RWPE2 (cell line): ENCODE results near the gene CENPVL1.

Source experiments
- ATAC-seq: fragments of 200-7000 bp; cut with Tn5 transposase; 3 replicates; pipeline ENCODE4 v1.9.1; 2021; ENCODE audit warnings: low read depth
- DNase-seq: peaks from one replicate; pipeline ENCODE4 v3.0.0-alpha.2; 2020; ENCODE audit warnings: low spot score
- H3K27ac ChIP-seq: fragments of 450-650 bp; 2 replicates; pipeline ENCODE4 v1.5.1; 2017; ENCODE audit warnings: mild to moderate bottlenecking; ENCODE audit not compliant: poor library complexity, severe bottlenecking
- H3K27me3 ChIP-seq: fragments of 250-450 bp; sonication (Bioruptor Pico); 2 replicates; pipeline ENCODE4 v1.5.1; 2021; ENCODE audit warnings: mild to moderate bottlenecking, moderate library complexity; ENCODE audit not compliant: insufficient read depth, poor library complexity, severe bottlenecking
- H3K36me3 ChIP-seq: fragments of 250-450 bp; sonication (Bioruptor Pico); 2 replicates; pipeline ENCODE4 v1.5.1; 2020; ENCODE audit warnings: low read depth, mild to moderate bottlenecking, moderate library complexity
- H3K4me1 ChIP-seq: fragments of 250-450 bp; sonication (Bioruptor Pico); 2 replicates; pipeline ENCODE4 v1.5.1; 2021; ENCODE audit warnings: mild to moderate bottlenecking, moderate library complexity; ENCODE audit not compliant: insufficient read depth, poor library complexity, severe bottlenecking
- H3K4me3 ChIP-seq: fragments of 250-450 bp; sonication (Bioruptor Pico); 2 replicates; pipeline ENCODE4 v1.5.1; 2021; ENCODE audit warnings: mild to moderate bottlenecking, moderate library complexity; ENCODE audit not compliant: severe bottlenecking
- H3K9me3 ChIP-seq: fragments of 250-450 bp; sonication (Bioruptor Pico); 2 replicates; pipeline ENCODE4 v1.5.1; 2021; ENCODE audit warnings: mild to moderate bottlenecking, moderate library complexity; ENCODE audit not compliant: severe bottlenecking
- CTCF ChIP-seq: fragments of 450-650 bp; IDR thresholded peaks from one replicate; pipeline ENCODE4 v1.5.1; 2017; ENCODE audit warnings: mild to moderate bottlenecking, moderate library complexity; ENCODE audit not compliant: poor library complexity, severe bottlenecking

Gene CENPVL1

GRCh38 chrX:51743179-51743957 lies 33.1 kb downstream of the CENPVL1 start, which contains the start of gene GSPT2:
Gene GSPT2, plus strand, starts transcription at chrX:51743442. Its CDS starts 185 bp downstream, at chrX:51743627.
- TF ChIP-seq CTCF: no peak
- H3K4me3 ChIP-seq: peak within 1 kb of the TSS; percentile 21
- DNase-seq (peak; percentile 18), ATAC-seq (peak; percentile 33; the same call in 2 of the 3 replicates)
- no peaks in the 10 kb centered on the region for H3K4me1 ChIP-seq
- no peaks in the 10 kb centered on the region for H3K9me3 ChIP-seq
- no peak within 1 kb of the TSS for H3K27ac ChIP-seq
- H3K36me3 ChIP-seq: no peaks in the 10 kb centered on the region
- peaks cover 6% of the 10 kb centered on the region for H3K27me3 ChIP-seq

GRCh38 chrX:51747671-51748070 lies 37.4 kb downstream of the CENPVL1 start:
- no peak for DNase-seq
- ATAC-seq: no peak
- no peak for TF ChIP-seq CTCF
- Histone ChIP-seq H3K27ac (no peak overlapping the region), H3K27me3 (peaks cover 6% of the 10 kb centered on the region), H3K4me3 (no peak overlapping the region), H3K4me1 (no peaks in the 10 kb centered on the region), H3K36me3 (no peaks in the 10 kb centered on the region), H3K9me3 (no peaks in the 10 kb centered on the region)

- Histone ChIP-seq H3K27me3 (no peaks in the 10 kb centered on the region), H3K4me3 (no peak overlapping the region), H3K27ac (no peak overlapping the region), H3K4me1 (no peaks in the 10 kb centered on the region), H3K36me3 (no peaks in the 10 kb centered on the region), H3K9me3 (no peaks in the 10 kb centered on the region)
- TF ChIP-seq CTCF: no peak
- ATAC-seq (no peak), DNase-seq (no peak)
Observed at GRCh38 chrX:51759055-51759839, 48.9 kb downstream of the CENPVL1 start.

- no peaks in the 10 kb centered on the region for H3K9me3 ChIP-seq
- H3K27me3 ChIP-seq: no peaks in the 10 kb centered on the region
- H3K36me3 ChIP-seq: no peaks in the 10 kb centered on the region
- no peak for ATAC-seq
- TF ChIP-seq CTCF: no peak
- H3K4me1 ChIP-seq: no peaks in the 10 kb centered on the region
- DNase-seq: no peak
- no peak overlapping the region for H3K4me3 ChIP-seq
- H3K27ac ChIP-seq: no peak overlapping the region
Observed at GRCh38 chrX:51760657-51761056, 50.3 kb downstream of the CENPVL1 start.
